ENCODE data around the gene EIF4G3. TPM values are rescaled to one million over a fixed set of nuclear protein-coding genes. Genes with fewer than 3 reads are reported as not detected.

The EIF4G3 gene
- total and polyA plus RNA-seq, 9 of the 15 experiments (the other 6 are each of a cell fraction or from before 2014, with no cell fraction given) = 6.7 to 40.5 (median 32.1) TPM

DNA sequence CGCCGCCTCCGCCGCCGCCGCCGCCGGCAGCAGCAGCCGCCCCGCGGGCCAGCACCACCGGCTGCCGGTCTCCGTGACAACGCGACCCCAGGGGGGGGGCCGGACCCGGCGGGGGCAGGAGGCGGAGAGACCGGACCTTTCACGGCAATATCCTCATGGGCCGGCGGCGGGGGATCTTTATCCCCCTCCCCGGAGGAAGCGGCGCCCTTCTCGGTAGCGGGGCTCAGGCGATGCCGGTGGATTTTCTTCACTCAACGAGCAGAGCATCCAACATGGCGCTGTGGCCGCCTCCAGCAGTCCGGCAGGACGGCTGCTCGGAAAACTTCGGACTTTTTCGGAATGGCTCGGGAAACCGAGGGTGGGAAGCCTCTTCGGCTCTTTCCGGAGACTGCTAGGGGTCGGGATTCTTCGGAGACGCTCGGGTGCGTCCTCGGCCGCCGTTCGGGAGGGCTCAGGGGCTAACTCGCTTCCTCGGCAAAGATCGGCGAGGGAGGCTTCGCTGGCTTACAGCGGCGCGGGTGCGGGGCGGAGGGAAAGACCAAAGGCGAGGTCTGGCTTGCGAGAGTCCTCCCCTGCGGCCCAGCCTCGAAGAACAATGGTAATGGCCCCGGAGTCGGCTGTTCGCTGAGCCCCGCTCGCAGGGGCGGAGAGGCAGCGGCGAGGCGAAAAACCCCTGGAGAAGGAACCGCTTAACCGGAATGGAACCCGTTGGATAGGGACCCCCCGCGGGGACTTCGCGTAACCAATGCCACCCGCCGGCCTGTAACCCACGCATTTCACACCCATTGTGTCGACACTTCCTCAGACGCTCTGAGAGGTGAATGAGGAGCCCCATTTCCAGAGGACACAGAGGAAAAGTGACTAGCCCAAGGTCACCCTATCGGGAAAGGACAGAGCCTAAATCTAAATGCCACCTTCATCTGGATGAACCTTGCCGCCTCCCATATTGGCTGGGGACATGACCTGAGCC lies at the start of gene EIF4G3 (continued):
- TF ChIP-seq NELFE (IDR thresholded peaks at IDR 0.05; ENCODE audit: insufficient read depth, insufficient read length) = no peak
- TF ChIP-seq CXXC5 (CRISPR knock-in tag; IDR thresholded peaks at IDR 0.05) = peak; percentile 85
- no peak for TF ChIP-seq ZNF561 (CRISPR knock-in tag; conservative IDR thresholded peaks at IDR 0.05)
- TF ChIP-seq COPS2 (conservative IDR thresholded peaks at IDR 0.05) = no peak
- no peak for TF ChIP-seq MTF1 (CRISPR knock-in tag; IDR thresholded peaks at IDR 0.05; ENCODE audit: borderline replicate concordance)
- TF ChIP-seq ZNF707 (CRISPR knock-in tag; conservative IDR thresholded peaks at IDR 0.05) = no peak
- no peak for TF ChIP-seq FOXJ2 (tag; IDR thresholded peaks at IDR 0.05)
- TF ChIP-seq STAT5B (CRISPR knock-in tag; IDR thresholded peaks at IDR 0.05) = no peak
- no peak for TF ChIP-seq PYGO2 (tag; IDR thresholded peaks at IDR 0.05)
- 0 out of 2 replicates have a peak, but pooled peaks have one; percentile 14 for TF ChIP-seq FOXM1 (IDR thresholded peaks at IDR 0.05; ENCODE audit: low read depth)
- no peak for TF ChIP-seq FOXM1 (CRISPR knock-in tag; IDR thresholded peaks at IDR 0.05; ENCODE audit: low read depth)
- TF ChIP-seq ZNF239 (CRISPR knock-in tag; IDR thresholded peaks at IDR 0.05) = 0 out of 2 replicates have a peak, but pooled peaks have one; percentile 16
- TF ChIP-seq NR2C2 (CRISPR knock-in tag; IDR thresholded peaks at IDR 0.05) = 0 out of 2 replicates have a peak, but pooled peaks have one; percentile 42
- peak; percentile 46; the same call in 1 of the 2 replicates for TF ChIP-seq NR2C2 (tag; IDR thresholded peaks at IDR 0.05)
- peak; percentile 61; the same call in 1 of the 2 replicates for TF ChIP-seq MXI1 (IDR thresholded peaks at IDR 0.05; ENCODE audit: low read depth, low read length)
- no peak for TF ChIP-seq KLF16 (IDR thresholded peaks at IDR 0.05)
- no peak for TF ChIP-seq MAFK (IDR thresholded peaks at IDR 0.05; ENCODE audit: low read length)
- peak in 1 of 2 experiments; percentile 52; a peak in 2 of 4 replicates for TF ChIP-seq CSDE1 (IDR thresholded peaks at IDR 0.05)
- no peak for TF ChIP-seq ZNF217 (CRISPR knock-in tag; IDR thresholded peaks at IDR 0.05)
- TF ChIP-seq POLR3A (IDR thresholded peaks at IDR 0.05; ENCODE audit: borderline replicate concordance, extremely low read depth, insufficient read depth, insufficient read length) = no peak
- TF ChIP-seq ZKSCAN3 (CRISPR knock-in tag; IDR thresholded peaks at IDR 0.05) = no peak
- 0 out of 2 replicates have a peak, but pooled peaks have one; percentile 21 for TF ChIP-seq HDGF (IDR thresholded peaks at IDR 0.05)
- no peak for TF ChIP-seq THRB (CRISPR knock-in tag; conservative IDR thresholded peaks at IDR 0.05)
- TF ChIP-seq PHF8 (IDR thresholded peaks at IDR 0.05; ENCODE audit: borderline replicate concordance, low read length) = peak; percentile 79
- no peak for TF ChIP-seq BMI1 (IDR thresholded peaks at IDR 0.05; ENCODE audit: low read length)
- no peak for TF ChIP-seq ZBTB8A (IDR thresholded peaks at IDR 0.05; ENCODE audit: partially characterized antibody)
- TF ChIP-seq ZNF311 (CRISPR knock-in tag; IDR thresholded peaks at IDR 0.05) = no peak; the same call in 1 of the 2 replicates
- no peak for TF ChIP-seq SMAD3 (CRISPR knock-in tag; conservative IDR thresholded peaks at IDR 0.05)
- no peak for TF ChIP-seq ZNF431 (CRISPR knock-in tag; IDR thresholded peaks at IDR 0.05)
- TF ChIP-seq HMBOX1 (IDR thresholded peaks at IDR 0.05) = no peak

All from K562 (cell line).